Putamen (tissue), 1 donor: ENCODE data around the gene ONECUT1.
"Not testable (repeated sequence)": the region's sequence is repeated elsewhere in the genome, so short reads cannot be mapped to it uniquely, and the experiment has no call there.

Experiments used
- DNase-seq: peaks from one replicate; pipeline ENCODE4 v3.0.0-alpha.2; 2016; ENCODE audit warnings: low spot score

ONECUT1 gene

GRCh38 chr15:52790169-52790708 is at the start of gene ONECUT1:
ONECUT1 (minus strand) TSS chr15:52790336; CDS start chr15:52789884, 452 bp downstream.
- peak; percentile 34 for DNase-seq

- DNase-seq = no peak
These were observed 44.2 kb upstream of the ONECUT1 start for GRCh38 chr15:52834379-52834778.

- not testable (repeated sequence) for DNase-seq
These were observed 34.2 kb upstream of the ONECUT1 start for GRCh38 chr15:52824169-52824942.

- no peak for DNase-seq
These were observed 32.3 kb upstream of the ONECUT1 start for GRCh38 chr15:52822475-52822874.

DNA sequence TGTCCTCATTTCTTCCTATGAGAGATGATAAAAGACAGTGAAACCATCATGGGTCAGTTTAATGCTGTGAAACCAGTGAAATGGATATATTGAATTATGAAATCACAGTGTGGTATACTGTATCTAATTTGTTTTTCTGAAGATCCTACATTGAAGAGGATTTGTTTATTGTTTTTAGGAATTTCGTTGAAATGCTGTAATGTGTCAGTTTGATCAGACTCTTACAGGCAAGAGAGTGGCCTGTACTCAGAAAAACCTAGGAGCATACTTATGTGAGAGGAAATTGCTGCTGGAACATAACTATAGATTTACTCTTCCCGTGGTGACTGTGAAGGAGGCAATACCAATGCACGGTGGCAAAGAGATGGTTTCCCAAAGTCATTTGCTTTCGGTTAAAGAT is 29.1 kb upstream of the ONECUT1 start:
- DNase-seq = no peak

GRCh38 chr15:52815899-52816298 is 25.8 kb upstream of the ONECUT1 start:
- DNase-seq = not testable (repeated sequence)

GRCh38 chr15:52808996-52809395 is 18.9 kb upstream of the ONECUT1 start:
- no peak for DNase-seq

DNA sequence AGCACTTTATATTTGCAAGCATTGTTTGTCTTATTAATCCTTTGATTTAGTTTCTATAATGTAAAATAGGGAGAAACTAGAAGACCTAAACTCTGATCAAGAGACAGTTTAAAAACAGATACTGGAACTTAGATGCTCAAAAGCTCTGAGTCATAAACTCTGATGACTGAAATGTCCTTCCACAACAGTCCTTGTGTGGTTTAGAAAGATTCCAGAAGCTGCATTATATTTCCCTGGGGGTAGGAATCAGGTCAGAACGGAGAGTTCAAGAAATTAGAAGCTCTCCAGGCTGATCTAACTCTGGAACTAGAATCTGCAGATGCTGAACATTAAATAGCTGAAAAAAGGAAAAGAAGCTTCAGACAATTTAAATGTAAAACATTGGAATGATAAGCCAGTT is 18.3 kb upstream of the ONECUT1 start:
- no peak for DNase-seq

DNA sequence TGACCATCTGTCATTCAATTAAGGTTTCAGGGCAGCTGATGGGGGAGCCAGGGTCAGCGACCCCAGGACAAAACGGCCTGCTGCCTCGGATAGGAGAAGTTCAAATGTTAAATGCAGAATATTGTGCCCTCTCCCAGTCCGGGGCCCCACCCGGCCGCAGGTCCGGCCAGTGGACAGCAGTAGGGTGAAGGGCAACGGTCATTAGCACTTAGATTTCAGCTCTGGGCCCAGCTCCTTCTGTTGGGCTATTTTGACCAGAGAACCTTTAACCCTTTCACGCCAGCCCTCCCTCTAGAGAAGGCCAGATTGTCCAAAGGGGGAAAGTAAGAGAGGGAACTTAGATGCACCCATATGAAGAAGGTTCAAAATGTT is 16.1 kb upstream of the ONECUT1 start:
- no peak for DNase-seq

GRCh38 chr15:52805351-52806283 is 15.5 kb upstream of the ONECUT1 start:
- DNase-seq = no peak

GRCh38 chr15:52804526-52805081 is 14.5 kb upstream of the ONECUT1 start:
- no peak for DNase-seq

DNA sequence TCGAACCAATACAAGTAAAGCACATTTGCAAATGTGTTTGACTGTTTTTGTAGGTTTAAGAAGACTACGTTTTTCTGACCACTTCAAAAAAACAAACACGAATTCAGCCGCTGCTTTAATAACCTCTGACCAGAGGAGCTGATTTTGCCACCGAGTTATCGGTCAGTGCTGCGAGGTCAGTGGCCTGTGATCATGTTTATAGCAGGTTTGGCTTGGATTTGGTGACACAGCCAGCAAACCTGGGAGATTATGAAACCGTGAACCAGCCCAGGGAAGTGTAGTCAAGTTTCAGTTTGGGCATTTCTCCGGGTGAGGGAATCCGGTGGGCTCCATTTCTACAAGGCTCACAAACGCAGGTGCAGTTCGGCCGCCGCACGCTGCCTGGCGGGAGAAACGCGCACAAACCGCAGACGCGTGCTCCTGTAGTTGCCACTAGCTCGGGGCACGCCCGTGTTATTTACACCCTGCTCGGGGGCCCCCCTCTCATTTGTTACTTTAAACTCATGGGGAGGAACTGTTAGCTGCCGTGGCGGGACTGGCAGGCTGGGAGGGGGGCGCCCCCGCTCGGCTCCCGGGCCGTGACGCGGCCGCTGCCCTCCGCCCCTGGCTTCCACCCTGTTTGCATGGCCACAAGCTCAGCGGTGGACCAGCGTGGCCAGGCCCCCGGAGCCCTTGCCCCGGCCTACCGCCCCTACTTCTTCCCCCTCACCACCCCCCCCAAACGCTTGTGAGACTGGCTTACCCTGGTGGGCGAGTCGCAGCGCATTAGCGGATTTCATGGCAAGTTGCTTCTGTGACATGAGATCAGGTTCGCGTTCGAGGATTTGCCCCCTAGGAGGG is 13.6 kb upstream of the ONECUT1 start:
- DNase-seq = no peak

DNA sequence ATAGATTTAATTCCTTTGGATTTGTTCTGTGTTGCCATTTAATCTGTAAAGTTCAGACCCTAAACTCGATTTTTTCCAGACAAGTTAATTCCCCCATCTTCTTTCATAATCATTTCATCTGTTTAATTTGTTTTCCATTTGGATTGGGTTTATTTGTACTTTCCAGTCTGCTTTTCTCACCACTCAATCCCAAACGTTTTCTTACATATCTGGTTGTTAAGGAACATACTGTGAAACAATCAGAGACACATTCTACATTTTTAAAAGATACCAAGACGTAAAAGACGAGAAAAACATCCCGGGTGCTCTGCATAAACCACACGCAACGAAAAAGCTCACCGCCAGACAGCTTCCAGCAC is 13.0 kb upstream of the ONECUT1 start:
- DNase-seq = no peak

DNA sequence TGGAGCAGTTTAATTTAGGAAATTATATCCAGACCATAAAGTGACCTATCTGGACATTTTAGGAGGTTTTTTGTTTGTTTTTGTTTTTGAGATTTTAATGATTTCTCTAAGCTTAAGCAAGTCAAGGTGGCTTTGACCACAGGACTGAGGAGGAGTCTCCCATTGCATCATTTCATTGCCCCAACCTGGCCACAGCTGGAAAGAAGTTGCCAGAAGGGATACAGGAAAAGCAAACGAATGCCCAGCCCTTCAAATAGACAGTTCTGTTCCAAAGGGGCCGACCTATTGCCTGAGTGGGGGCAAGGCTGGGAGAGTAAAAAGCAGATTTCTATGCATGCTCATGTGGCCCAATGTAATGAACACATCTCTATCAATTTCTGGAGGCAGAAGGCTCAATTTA is 12.0 kb upstream of the ONECUT1 start:
- DNase-seq = no peak

- DNase-seq = no peak
These were observed 11.6 kb upstream of the ONECUT1 start for GRCh38 chr15:52801748-52802085.

- DNase-seq = no peak
These were observed 11.0 kb upstream of the ONECUT1 start for GRCh38 chr15:52800828-52801747.

DNA sequence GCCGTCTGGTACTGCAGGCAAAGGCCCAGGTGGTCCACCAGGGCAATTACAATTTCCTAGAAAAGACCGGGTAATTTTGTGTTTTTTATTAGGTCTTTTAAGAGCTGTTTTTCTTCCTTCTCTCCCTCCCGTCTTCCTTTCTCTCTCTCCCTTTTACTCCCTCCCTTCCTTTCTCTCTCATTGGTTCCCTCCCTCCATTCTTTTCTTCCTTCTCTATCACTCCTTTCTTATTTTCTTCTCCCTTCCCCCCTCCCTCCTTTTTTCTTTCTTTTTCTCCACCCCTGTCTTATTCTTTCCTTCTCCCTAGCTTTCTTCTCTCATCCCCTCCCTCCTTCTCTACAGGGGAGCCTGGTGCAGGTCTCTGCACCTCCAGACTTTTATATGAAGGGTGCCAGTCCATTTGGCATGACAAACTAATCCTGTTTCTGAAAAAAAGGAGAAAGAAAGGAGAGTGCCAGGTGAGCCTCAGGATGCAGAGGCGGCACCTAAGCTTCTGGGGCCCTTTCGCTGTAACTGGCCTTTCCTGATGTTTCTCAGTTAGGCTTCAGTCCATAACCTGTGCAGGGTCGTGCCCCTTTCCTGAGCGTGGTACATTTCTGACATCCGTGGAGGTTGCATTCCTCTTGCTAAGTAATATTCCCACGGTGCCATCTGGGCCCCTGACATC is 9.1 kb upstream of the ONECUT1 start:
- DNase-seq = no peak

GRCh38 chr15:52798529-52799101 is 8.5 kb upstream of the ONECUT1 start:
- DNase-seq = no peak

- DNase-seq = no peak
These were observed 7.7 kb upstream of the ONECUT1 start for GRCh38 chr15:52797625-52798501.
